Measurements from ENCODE around the gene MEF2D. TPM values are rescaled to one million over a fixed set of nuclear protein-coding genes. Genes with fewer than 3 reads are reported as not detected.

The MEF2D gene
- total RNA-seq, 1 experiment from 2014 or later: 6.2 TPM

- no peak for DNase-seq (ENCODE audit: low read depth)
- in situ Hi-C loops (cut with HindIII; ENCODE audit: low pct_unique_long_range_greater_than_20kb, low sequenced_read_pairs): no loop called here
These were observed 74.6 kb downstream of the MEF2D start for GRCh38 chr1:156425943-156426342.

- no peak for DNase-seq (ENCODE audit: low read depth)
- in situ Hi-C loops (cut with HindIII; ENCODE audit: low pct_unique_long_range_greater_than_20kb, low sequenced_read_pairs): no loop called here
These were observed 75.7 kb downstream of the MEF2D start for GRCh38 chr1:156424806-156425432.

GRCh38 chr1:156423422-156424352 is 76.9 kb downstream of the MEF2D start:
- in situ Hi-C loops (cut with HindIII; ENCODE audit: low pct_unique_long_range_greater_than_20kb, low sequenced_read_pairs): no loop called here
- no peak for DNase-seq (ENCODE audit: low read depth)

GRCh38 chr1:156422602-156423091 is 77.9 kb downstream of the MEF2D start:
- DNase-seq (ENCODE audit: low read depth): no peak
- in situ Hi-C loops (cut with HindIII; ENCODE audit: low pct_unique_long_range_greater_than_20kb, low sequenced_read_pairs): no loop called here

GRCh38 chr1:156421939-156422601 is 78.5 kb downstream of the MEF2D start:
- no peak for DNase-seq (ENCODE audit: low read depth)
- in situ Hi-C loops (cut with HindIII; ENCODE audit: low pct_unique_long_range_greater_than_20kb, low sequenced_read_pairs): no loop called here

- peak; percentile 71 for DNase-seq (ENCODE audit: low read depth)
- in situ Hi-C loops (cut with HindIII; ENCODE audit: low pct_unique_long_range_greater_than_20kb, low sequenced_read_pairs): no loop called here
These were observed 79.3 kb downstream of the MEF2D start for GRCh38 chr1:156421062-156421938.

GRCh38 chr1:156420205-156421061 is 80.1 kb downstream of the MEF2D start:
- no peak for DNase-seq (ENCODE audit: low read depth)
- in situ Hi-C loops (cut with HindIII; ENCODE audit: low pct_unique_long_range_greater_than_20kb, low sequenced_read_pairs): no loop called here

- no peak for DNase-seq (ENCODE audit: low read depth)
- in situ Hi-C loops (cut with HindIII; ENCODE audit: low pct_unique_long_range_greater_than_20kb, low sequenced_read_pairs): no loop called here
These were observed 80.7 kb downstream of the MEF2D start for GRCh38 chr1:156419854-156420204.

- no peak for DNase-seq (ENCODE audit: low read depth)
- in situ Hi-C loops (cut with HindIII; ENCODE audit: low pct_unique_long_range_greater_than_20kb, low sequenced_read_pairs): no loop called here
These were observed 82.0 kb downstream of the MEF2D start for GRCh38 chr1:156418416-156419070.

- in situ Hi-C loops (cut with HindIII; ENCODE audit: low pct_unique_long_range_greater_than_20kb, low sequenced_read_pairs): no loop called here
- no peak for DNase-seq (ENCODE audit: low read depth)
These were observed 83.1 kb downstream of the MEF2D start for GRCh38 chr1:156417401-156418020.

- in situ Hi-C loops (cut with HindIII; ENCODE audit: low pct_unique_long_range_greater_than_20kb, low sequenced_read_pairs): no loop called here
- DNase-seq (ENCODE audit: low read depth): no peak
These were observed 83.6 kb downstream of the MEF2D start for GRCh38 chr1:156416993-156417392.

- DNase-seq (ENCODE audit: low read depth): peak; percentile 18
These were observed 86.0 kb downstream of the MEF2D start for GRCh38 chr1:156414461-156415064.

More at GRCh38 chr1:156414461-156415064, 86.0 kb downstream of the MEF2D start:
- in situ Hi-C loops (cut with HindIII; ENCODE audit: low pct_unique_long_range_greater_than_20kb, low sequenced_read_pairs): no loop called here

Measured in Caki2 (cell line).